Gastrocnemius medialis (tissue), 4 donors: ENCODE data around the gene INTS11.

ENCODE experiments used
- CTCF ChIP-seq, 5 experiments: fragments of 450-650 bp in 3 of 5; fragments of 200-600 bp in 2 of 5; sonication (generic) in 2 of 5; IDR thresholded peaks in 4 of 5; conservative IDR thresholded peaks in 1 of 5; 1 replicate in 4 of 5; 2 replicates in 1 of 5; pipeline ENCODE4 v1.5.1; 2016 to 2019; ENCODE audit warnings: antibody characterized with exemption in 5 of 5, mild to moderate bottlenecking in 3 of 5, moderate library complexity in 3 of 5
- POLR2A ChIP-seq, 2 donors: fragments of 450-650 bp; IDR thresholded peaks; one replicate each; pipeline ENCODE4 v1.6.1; 2017; ENCODE audit warnings: antibody characterized with exemption in 2 of 2, mild to moderate bottlenecking in 2 of 2, moderate library complexity in 2 of 2

GRCh38 chr1:1281533-1282321 is 42.7 kb downstream of the INTS11 start:
- no peak for TF ChIP-seq CTCF (IDR thresholded peaks at IDR 0.05 in 4 of 5, conservative IDR thresholded peaks at IDR 0.05 in 1 of 5)
- no peak for TF ChIP-seq POLR2A (IDR thresholded peaks at IDR 0.05)
